Pancreas (tissue), 10 donors: Measurements from ENCODE around the gene MESD. TPM values are rescaled to one million over a fixed set of nuclear protein-coding genes. Genes with fewer than 3 reads are reported as not detected.

Source experiments
- ATAC-seq, 4 donors: fragments of 200-7000 bp; cut with Tn5 transposase; one replicate each; pipeline versions ENCODE4 v1.8.0 to v1.9.1; 2020; ENCODE audit warnings: mild to moderate bottlenecking in 4 of 4, moderate library complexity in 4 of 4
- DNase-seq, 6 donors: peaks; one replicate each; pipeline ENCODE4 v3.0.0-alpha.2; 2020
- FAIRE-seq: peaks from 2 replicates; lab custom pipeline; 2012; peaks lifted over from hg19 to GRCh38; lab: Jason Lieb, UNC
- H3K27ac ChIP-seq, 4 donors: fragments of 200-600 bp; sonication (generic); 1 replicate in 3 of 4; 2 replicates in 1 of 4; pipeline versions ENCODE4 v1.5.0 to v1.8.0; 2020
- H3K27me3 ChIP-seq, 4 donors: fragments of 200-600 bp; one replicate each; pipeline ENCODE4 v1.8.0; 2021
- H3K36me3 ChIP-seq, 3 donors: fragments of 200-600 bp; sonication (generic) in 1 of 3; one replicate each; pipeline versions ENCODE4 v1.5.0 to v1.8.0; 2020 to 2021
- H3K4me1 ChIP-seq, 3 donors: fragments of 200-600 bp; one replicate each; pipeline ENCODE4 v1.8.0; 2021
- H3K4me3 ChIP-seq, 4 donors: fragments of 200-600 bp; sonication (generic) in 2 of 4; one replicate each; pipeline versions ENCODE4 v1.5.0 to v1.8.0; 2020 to 2021
- H3K9me3 ChIP-seq, 4 donors: fragments of 200-600 bp; one replicate each; pipeline ENCODE4 v1.8.0; 2021
- CTCF ChIP-seq, 4 donors: fragments of 200-600 bp; sonication (generic) in 3 of 4; IDR thresholded peaks; one replicate each; pipeline versions ENCODE4 v1.5.0 to v1.8.0; 2021; ENCODE audit warnings: antibody characterized with exemption in 4 of 4
- WGBS, 2 donors: extraction: QIAGEN DNeasy Blood & Tissue Kit; methylation state at CpG; one replicate each; pipeline ENCODE4 v1.1.7; 2013; 5-methylcytosine and 5-hydroxymethylcytosine counted together
- intact Hi-C, 3 donors: fragments of 100-400 bp; cut with DNase I; formaldehyde crosslinking; loops; one replicate each; pipeline versions ENCODE4 v1.11.1 to v1.14.2; 2022
- polyA plus RNA-seq, 2 donors: library from polyadenylated mRNA; stranded (reverse); fragments of 200-250 nt; gene quantifications; one replicate each; pipeline ENCODE4 v1.2.3, GENCODE V29; 2013
- total RNA-seq, 6 donors: library from RNA; stranded (reverse); fragmentation: NEBNext Ultra II Directional in 4 of 6; extraction: Animal tissue kit (Norgen Biotek cat#: 25700) in 4 of 6; gene quantifications; one replicate each; pipeline versions ENCODE4 v1.2.1 to v1.2.4, GENCODE V29; 2021 to 2023
- donor health status: healthy with polysubstance abuse.
- donor health status: DM: no; HTN: no; CAD: no; lungs with moderate emphysema.
- donor health status: DM: no; HTN: no; CAD: no.
- donor health status: control.
- donor health status: control.
- donor health status: Bipolar disorder and iron deficiency.
- donor health status: DM: yes; HTN: yes; CAD: no.
- donor health status: DM: no; HTN: no; CAD: no.
- donor health status: DM: no; HTN: no; CAD: no.
- donor health status: DM: yes; HTN: yes; CAD: no.

The MESD gene
- total and polyA plus RNA-seq, 8 donors = 10.5 to 18.5 (median 13.1) TPM

GRCh38 chr15:81006124-81006523 is 16.5 kb upstream of the MESD start:
- FAIRE-seq (no peak), DNase-seq (no peak), ATAC-seq (no peak)
- no peaks in the 10 kb centered on the region for H3K36me3 ChIP-seq
- no peaks in the 10 kb centered on the region for H3K9me3 ChIP-seq
- WGBS, 2 donors = 79 to 82% methylated on average over 1 of the region's 1 CpG
- H3K27me3 ChIP-seq = no peaks in the 10 kb centered on the region
- no peak overlapping the region for H3K27ac ChIP-seq
- no peak for TF ChIP-seq CTCF (IDR thresholded peaks at IDR 0.05)
- intact Hi-C loops = no loop called here
- H3K4me3 ChIP-seq = no peak overlapping the region
- peaks cover 4 to 41% (median 25%) of the 10 kb centered on the region in 3 donors for H3K4me1 ChIP-seq

- ATAC-seq (no peak), FAIRE-seq (no peak), DNase-seq (peak in 1 of 6 donors; percentile 42)
- Histone ChIP-seq H3K27ac (no peak overlapping the region), H3K4me3 (peak overlapping the region in 3 of 4 donors; percentile 91 to 98 (median 93)), H3K36me3 (no peaks in the 10 kb centered on the region), H3K9me3 (no peaks in the 10 kb centered on the region), H3K4me1 (peaks cover 4 to 40% (median 15%) of the 10 kb centered on the region in 3 donors), H3K27me3 (no peaks in the 10 kb centered on the region)
- no peak for TF ChIP-seq CTCF (IDR thresholded peaks at IDR 0.05)
- WGBS, 2 donors = 93 to 95% methylated on average over 19 of the region's 19 CpGs
- intact Hi-C loops = no loop called here
These were observed 13.4 kb upstream of the MESD start for GRCh38 chr15:81003097-81003350.

GRCh38 chr15:81002331-81003096 is 12.9 kb upstream of the MESD start:
- no peak for ATAC-seq
- Histone ChIP-seq H3K27me3 (no peaks in the 10 kb centered on the region), H3K4me3 (peak overlapping the region; percentile 89 to 98 (median 92)), H3K4me1 (peaks cover 4 to 36% (median 15%) of the 10 kb centered on the region in 3 donors), H3K9me3 (no peaks in the 10 kb centered on the region), H3K27ac (peak overlapping the region in 3 of 4 donors; percentile 96 to 99 (median 96)), H3K36me3 (no peaks in the 10 kb centered on the region)
- intact Hi-C loops = no loop called here
- 66 to 67% methylated on average over 88 to 89 of the region's 89 CpGs for WGBS, 2 donors
- no peak for FAIRE-seq
- peak; percentile 23 to 82 (median 44) for DNase-seq
- no peak for TF ChIP-seq CTCF (IDR thresholded peaks at IDR 0.05)

GRCh38 chr15:81002009-81002330 is 12.4 kb upstream of the MESD start:
- no peak for TF ChIP-seq CTCF (IDR thresholded peaks at IDR 0.05)
- H3K27ac ChIP-seq = peak overlapping the region; percentile 96 to 99 (median 97)
- H3K36me3 ChIP-seq = no peaks in the 10 kb centered on the region
- ATAC-seq = peak in 3 of 4 donors; percentile 8 to 34 (median 17)
- intact Hi-C loops = no loop called here
- peak in 1 of 6 donors; percentile 81 for DNase-seq
- H3K4me1 ChIP-seq = peaks cover 4 to 32% (median 15%) of the 10 kb centered on the region in 3 donors
- no peaks in the 10 kb centered on the region for H3K27me3 ChIP-seq
- WGBS, 2 donors = 2% methylated on average over 30 to 42 of the region's 42 CpGs
- no peaks in the 10 kb centered on the region for H3K9me3 ChIP-seq
- FAIRE-seq = no peak
- peak overlapping the region; percentile 89 to 98 (median 92) for H3K4me3 ChIP-seq
